ENCODE results near the gene SAMSN1.

SAMSN1 gene

DNA sequence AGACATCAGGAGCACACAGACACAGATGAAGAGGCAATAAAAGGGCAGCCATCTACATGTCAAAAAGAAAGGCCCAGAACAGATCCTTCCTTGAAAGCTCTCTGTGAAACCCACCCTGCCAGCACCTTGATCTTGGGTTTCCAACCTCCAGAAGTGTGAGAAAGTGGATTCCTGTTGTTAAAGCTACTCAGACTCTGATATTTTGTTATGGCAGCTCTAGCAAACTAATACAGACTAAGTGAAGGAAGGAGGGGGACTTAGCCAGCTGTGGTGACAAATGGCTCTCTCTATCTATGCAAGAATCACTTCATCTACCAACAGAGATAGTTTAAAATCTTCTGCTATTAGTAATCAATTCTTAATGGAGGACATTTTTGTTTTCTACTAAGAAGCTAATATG, 10.4 kb downstream of the SAMSN1 start:
- H3K4me3 ChIP-seq (ENCODE audit: low read depth, low read length), result no peak overlapping the region
- no peak overlapping the region for H3K27ac ChIP-seq (ENCODE audit: extremely low read depth, low read depth, low read length)
- ChIA-PET POLR2A (no interaction called here), CTCF (interaction anchor here (0.6 kb wide), 1 partner anchor 110 kb away, joined by 4 read pairs; no protein-coding TSS in a partner anchor)
- no peaks in the 10 kb centered on the region for H3K4me1 ChIP-seq (ENCODE audit: control insufficient read depth, insufficient read depth, low read length)
- TF ChIP-seq, protein P1, sequence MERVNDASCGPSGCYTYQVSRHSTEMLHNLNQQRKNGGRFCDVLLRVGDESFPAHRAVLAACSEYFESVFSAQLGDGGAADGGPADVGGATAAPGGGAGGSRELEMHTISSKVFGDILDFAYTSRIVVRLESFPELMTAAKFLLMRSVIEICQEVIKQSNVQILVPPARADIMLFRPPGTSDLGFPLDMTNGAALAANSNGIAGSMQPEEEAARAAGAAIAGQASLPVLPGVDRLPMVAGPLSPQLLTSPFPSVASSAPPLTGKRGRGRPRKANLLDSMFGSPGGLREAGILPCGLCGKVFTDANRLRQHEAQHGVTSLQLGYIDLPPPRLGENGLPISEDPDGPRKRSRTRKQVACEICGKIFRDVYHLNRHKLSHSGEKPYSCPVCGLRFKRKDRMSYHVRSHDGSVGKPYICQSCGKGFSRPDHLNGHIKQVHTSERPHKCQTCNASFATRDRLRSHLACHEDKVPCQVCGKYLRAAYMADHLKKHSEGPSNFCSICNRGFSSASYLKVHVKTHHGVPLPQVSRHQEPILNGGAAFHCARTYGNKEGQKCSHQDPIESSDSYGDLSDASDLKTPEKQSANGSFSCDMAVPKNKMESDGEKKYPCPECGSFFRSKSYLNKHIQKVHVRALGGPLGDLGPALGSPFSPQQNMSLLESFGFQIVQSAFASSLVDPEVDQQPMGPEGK (tag by site-specific recombination; IDR thresholded peaks at IDR 0.05), result no peak
- TF ChIP-seq, protein P2, sequence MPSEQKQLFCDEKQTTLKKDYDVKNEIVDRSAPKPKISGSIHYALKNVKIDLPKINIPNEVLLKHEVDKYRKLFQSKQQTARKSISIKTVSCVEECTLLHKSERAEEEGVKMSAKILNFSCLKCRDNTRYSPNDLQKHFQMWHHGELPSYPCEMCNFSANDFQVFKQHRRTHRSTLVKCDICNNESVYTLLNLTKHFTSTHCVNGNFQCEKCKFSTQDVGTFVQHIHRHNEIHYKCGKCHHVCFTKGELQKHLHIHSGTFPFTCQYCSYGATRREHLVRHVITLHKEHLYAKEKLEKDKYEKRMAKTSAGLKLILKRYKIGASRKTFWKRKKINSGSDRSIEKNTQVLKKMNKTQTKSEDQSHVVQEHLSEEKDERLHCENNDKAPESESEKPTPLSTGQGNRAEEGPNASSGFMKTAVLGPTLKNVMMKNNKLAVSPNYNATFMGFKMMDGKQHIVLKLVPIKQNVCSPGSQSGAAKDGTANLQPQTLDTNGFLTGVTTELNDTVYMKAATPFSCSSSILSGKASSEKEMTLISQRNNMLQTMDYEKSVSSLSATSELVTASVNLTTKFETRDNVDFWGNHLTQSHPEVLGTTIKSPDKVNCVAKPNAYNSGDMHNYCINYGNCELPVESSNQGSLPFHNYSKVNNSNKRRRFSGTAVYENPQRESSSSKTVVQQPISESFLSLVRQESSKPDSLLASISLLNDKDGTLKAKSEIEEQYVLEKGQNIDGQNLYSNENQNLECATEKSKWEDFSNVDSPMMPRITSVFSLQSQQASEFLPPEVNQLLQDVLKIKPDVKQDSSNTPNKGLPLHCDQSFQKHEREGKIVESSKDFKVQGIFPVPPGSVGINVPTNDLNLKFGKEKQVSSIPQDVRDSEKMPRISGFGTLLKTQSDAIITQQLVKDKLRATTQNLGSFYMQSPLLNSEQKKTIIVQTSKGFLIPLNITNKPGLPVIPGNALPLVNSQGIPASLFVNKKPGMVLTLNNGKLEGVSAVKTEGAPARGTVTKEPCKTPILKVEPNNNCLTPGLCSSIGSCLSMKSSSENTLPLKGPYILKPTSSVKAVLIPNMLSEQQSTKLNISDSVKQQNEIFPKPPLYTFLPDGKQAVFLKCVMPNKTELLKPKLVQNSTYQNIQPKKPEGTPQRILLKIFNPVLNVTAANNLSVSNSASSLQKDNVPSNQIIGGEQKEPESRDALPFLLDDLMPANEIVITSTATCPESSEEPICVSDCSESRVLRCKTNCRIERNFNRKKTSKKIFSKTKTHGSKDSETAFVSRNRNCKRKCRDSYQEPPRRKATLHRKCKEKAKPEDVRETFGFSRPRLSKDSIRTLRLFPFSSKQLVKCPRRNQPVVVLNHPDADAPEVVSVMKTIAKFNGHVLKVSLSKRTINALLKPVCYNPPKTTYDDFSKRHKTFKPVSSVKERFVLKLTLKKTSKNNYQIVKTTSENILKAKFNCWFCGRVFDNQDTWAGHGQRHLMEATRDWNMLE (tag by site-specific recombination; conservative IDR thresholded peaks at IDR 0.05; ENCODE audit: low read depth), result no peak
- TF ChIP-seq ZNF350 (tag by site-specific recombination; IDR thresholded peaks at IDR 0.05) (no peak), YY2 (tag by site-specific recombination; IDR thresholded peaks at IDR 0.05) (no peak)
- no peaks in the 10 kb centered on the region for H3K36me3 ChIP-seq (ENCODE audit: control insufficient read depth in 2 of 2, insufficient read depth in 1 of 2, low read length in 2 of 2)
- no peaks in the 10 kb centered on the region for H3K9me3 ChIP-seq (ENCODE audit: control insufficient read depth, insufficient read depth, low read depth, low read length)

DNA sequence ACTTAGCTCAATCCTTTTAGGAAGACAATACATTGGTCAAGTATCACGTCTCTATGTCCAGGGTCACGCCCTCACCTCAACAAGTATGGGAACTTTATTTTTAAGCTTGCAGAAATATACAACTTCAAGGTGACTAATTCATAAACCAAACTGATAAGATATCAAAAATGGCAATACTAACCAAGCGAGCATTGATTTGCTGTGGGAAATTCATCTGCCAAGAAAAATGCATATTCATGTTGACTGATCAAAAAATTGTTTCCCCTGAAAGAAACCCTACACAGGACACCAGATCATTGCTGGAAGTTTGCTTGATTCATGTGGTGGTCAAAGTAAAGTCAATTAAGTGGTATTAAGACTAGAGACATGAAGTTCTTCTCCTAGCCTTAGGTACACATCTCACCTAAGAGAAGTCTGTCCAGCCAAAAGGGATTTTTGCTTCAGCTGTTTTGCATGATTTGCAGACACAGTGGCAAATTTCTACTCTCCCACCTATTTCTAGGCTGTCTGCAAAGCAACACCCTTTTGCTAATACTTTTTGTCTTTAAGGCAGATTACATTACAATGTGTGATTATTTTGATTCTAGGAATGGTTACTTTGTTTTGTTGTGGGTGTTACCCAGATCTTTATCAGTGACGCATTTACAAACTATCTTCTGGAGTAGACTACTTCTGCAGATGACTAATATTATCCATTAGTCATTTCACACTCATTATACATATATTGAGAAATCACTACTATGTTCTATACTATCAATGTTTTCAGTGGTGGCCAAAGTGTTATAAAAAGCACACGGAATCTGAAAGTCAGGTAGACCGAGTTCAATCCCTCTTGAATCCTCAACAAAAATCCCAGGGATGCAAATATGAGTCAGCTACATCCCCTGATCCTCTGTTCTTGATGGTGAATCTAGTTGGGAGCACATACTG, 12.4 kb downstream of the SAMSN1 start:
- no peaks in the 10 kb centered on the region for H3K4me1 ChIP-seq (ENCODE audit: control insufficient read depth, insufficient read depth, low read length)
- no peaks in the 10 kb centered on the region for H3K36me3 ChIP-seq (ENCODE audit: control insufficient read depth in 2 of 2, insufficient read depth in 1 of 2, low read length in 2 of 2)
- H3K4me3 ChIP-seq (ENCODE audit: low read depth, low read length), result no peak overlapping the region
- TF ChIP-seq, protein P3, sequence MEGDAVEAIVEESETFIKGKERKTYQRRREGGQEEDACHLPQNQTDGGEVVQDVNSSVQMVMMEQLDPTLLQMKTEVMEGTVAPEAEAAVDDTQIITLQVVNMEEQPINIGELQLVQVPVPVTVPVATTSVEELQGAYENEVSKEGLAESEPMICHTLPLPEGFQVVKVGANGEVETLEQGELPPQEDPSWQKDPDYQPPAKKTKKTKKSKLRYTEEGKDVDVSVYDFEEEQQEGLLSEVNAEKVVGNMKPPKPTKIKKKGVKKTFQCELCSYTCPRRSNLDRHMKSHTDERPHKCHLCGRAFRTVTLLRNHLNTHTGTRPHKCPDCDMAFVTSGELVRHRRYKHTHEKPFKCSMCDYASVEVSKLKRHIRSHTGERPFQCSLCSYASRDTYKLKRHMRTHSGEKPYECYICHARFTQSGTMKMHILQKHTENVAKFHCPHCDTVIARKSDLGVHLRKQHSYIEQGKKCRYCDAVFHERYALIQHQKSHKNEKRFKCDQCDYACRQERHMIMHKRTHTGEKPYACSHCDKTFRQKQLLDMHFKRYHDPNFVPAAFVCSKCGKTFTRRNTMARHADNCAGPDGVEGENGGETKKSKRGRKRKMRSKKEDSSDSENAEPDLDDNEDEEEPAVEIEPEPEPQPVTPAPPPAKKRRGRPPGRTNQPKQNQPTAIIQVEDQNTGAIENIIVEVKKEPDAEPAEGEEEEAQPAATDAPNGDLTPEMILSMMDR (tag by site-specific recombination; IDR thresholded peaks at IDR 0.05), result no peak
- TF ChIP-seq KLF8 (tag by site-specific recombination; IDR thresholded peaks at IDR 0.05), result no peak
- TF ChIP-seq, protein P4, sequence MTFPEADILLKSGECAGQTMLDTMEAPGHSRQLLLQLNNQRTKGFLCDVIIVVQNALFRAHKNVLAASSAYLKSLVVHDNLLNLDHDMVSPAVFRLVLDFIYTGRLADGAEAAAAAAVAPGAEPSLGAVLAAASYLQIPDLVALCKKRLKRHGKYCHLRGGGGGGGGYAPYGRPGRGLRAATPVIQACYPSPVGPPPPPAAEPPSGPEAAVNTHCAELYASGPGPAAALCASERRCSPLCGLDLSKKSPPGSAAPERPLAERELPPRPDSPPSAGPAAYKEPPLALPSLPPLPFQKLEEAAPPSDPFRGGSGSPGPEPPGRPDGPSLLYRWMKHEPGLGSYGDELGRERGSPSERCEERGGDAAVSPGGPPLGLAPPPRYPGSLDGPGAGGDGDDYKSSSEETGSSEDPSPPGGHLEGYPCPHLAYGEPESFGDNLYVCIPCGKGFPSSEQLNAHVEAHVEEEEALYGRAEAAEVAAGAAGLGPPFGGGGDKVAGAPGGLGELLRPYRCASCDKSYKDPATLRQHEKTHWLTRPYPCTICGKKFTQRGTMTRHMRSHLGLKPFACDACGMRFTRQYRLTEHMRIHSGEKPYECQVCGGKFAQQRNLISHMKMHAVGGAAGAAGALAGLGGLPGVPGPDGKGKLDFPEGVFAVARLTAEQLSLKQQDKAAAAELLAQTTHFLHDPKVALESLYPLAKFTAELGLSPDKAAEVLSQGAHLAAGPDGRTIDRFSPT (tag by site-specific recombination; IDR thresholded peaks at IDR 0.05), result peak; percentile 19; the same call in 1 of the 2 replicates
- TF ChIP-seq ZNF571 (tag by site-specific recombination; IDR thresholded peaks at IDR 0.05), result no peak
- TF ChIP-seq, protein P5, sequence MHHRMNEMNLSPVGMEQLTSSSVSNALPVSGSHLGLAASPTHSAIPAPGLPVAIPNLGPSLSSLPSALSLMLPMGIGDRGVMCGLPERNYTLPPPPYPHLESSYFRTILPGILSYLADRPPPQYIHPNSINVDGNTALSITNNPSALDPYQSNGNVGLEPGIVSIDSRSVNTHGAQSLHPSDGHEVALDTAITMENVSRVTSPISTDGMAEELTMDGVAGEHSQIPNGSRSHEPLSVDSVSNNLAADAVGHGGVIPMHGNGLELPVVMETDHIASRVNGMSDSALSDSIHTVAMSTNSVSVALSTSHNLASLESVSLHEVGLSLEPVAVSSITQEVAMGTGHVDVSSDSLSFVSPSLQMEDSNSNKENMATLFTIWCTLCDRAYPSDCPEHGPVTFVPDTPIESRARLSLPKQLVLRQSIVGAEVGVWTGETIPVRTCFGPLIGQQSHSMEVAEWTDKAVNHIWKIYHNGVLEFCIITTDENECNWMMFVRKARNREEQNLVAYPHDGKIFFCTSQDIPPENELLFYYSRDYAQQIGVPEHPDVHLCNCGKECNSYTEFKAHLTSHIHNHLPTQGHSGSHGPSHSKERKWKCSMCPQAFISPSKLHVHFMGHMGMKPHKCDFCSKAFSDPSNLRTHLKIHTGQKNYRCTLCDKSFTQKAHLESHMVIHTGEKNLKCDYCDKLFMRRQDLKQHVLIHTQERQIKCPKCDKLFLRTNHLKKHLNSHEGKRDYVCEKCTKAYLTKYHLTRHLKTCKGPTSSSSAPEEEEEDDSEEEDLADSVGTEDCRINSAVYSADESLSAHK (tag by site-specific recombination; IDR thresholded peaks at IDR 0.05), result no peak
- TF ChIP-seq ZNF624 (tag by site-specific recombination; IDR thresholded peaks at IDR 0.05), result no peak
- TF ChIP-seq ZNF146 (tag by site-specific recombination; IDR thresholded peaks at IDR 0.05), result no peak
- H3K27ac ChIP-seq (ENCODE audit: extremely low read depth, low read depth, low read length), result no peak overlapping the region
- POLR2A ChIA-PET, result no interaction called here
- H3K9me3 ChIP-seq (ENCODE audit: control insufficient read depth, insufficient read depth, low read depth, low read length), result no peaks in the 10 kb centered on the region
- CTCF ChIA-PET, result no interaction called here
